DOHH2 (cell line): Measurements from ENCODE around the gene ZNF792.

Experiments used
- EZH2phosphoT487 ChIP-seq: fragments of 200-600 bp; sonication (generic); IDR thresholded peaks from 2 replicates; pipeline ENCODE4 v1.6.1; 2017; ENCODE audit warnings: borderline replicate concordance, mild to moderate bottlenecking, antibody characterized with exemption, low read length, moderate library complexity, mixed read lengths
- TF ChIP-seq, protein P1 (sequence below): fragments of 200-600 bp; sonication (generic); IDR thresholded peaks from one replicate; pipeline ENCODE4 v1.5.1; 2014; ENCODE audit warnings: antibody characterized with exemption, mild to moderate bottlenecking, low read depth, low read length; ENCODE audit not compliant: poor library complexity, severe bottlenecking

DNA sequence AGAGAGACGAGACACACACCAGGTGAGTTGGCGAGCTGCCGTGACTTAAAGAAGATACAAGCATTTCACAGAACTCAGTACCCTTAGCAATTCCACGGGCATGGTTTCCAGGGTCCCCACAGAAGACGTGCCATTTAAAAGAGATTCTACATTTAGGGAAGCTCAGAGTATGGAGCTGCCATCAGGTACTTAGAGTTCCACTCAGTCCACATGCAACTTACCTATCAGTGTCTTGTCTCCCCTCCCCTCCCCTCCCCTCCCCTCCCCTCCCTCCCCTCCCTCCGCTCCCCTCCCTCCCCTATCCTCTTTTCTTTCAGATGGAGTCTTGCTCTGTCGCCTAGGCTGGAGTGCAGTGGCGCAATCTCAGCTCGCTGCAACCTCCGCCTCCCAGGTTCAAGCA is 25.1 kb downstream of the ZNF792 start:
- TF ChIP-seq, protein P1, sequence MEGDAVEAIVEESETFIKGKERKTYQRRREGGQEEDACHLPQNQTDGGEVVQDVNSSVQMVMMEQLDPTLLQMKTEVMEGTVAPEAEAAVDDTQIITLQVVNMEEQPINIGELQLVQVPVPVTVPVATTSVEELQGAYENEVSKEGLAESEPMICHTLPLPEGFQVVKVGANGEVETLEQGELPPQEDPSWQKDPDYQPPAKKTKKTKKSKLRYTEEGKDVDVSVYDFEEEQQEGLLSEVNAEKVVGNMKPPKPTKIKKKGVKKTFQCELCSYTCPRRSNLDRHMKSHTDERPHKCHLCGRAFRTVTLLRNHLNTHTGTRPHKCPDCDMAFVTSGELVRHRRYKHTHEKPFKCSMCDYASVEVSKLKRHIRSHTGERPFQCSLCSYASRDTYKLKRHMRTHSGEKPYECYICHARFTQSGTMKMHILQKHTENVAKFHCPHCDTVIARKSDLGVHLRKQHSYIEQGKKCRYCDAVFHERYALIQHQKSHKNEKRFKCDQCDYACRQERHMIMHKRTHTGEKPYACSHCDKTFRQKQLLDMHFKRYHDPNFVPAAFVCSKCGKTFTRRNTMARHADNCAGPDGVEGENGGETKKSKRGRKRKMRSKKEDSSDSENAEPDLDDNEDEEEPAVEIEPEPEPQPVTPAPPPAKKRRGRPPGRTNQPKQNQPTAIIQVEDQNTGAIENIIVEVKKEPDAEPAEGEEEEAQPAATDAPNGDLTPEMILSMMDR, result no peak
- TF ChIP-seq EZH2phosphoT487, result no peak
